Fibroblast of skin of abdomen (primary cell): ENCODE measurements around the gene CNTD1.

Source experiments
- DNase-seq: peaks from one replicate; pipeline ENCODE4 v3.0.0-alpha.2; 2013

The CNTD1 gene

DNA sequence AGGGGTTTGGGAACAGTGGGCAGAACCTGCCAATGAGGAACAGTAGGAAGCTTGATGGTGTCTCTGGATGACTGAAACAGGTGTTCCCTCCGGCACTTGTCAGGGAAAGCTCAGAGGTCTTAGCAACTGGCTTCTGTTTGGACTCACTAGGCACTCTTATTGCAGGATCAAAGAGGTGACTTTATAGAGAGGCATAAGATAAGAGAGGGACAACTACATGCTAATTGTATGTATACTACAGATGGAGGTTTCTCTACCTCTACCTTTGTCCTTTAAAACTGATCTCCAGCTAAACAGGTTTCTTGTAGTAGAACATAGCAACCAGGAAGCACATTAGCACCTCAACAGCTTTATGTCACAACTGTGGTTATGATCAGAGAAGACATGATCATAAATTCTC, 7.6 kb downstream of the CNTD1 start:
- DNase-seq = no peak

DNA sequence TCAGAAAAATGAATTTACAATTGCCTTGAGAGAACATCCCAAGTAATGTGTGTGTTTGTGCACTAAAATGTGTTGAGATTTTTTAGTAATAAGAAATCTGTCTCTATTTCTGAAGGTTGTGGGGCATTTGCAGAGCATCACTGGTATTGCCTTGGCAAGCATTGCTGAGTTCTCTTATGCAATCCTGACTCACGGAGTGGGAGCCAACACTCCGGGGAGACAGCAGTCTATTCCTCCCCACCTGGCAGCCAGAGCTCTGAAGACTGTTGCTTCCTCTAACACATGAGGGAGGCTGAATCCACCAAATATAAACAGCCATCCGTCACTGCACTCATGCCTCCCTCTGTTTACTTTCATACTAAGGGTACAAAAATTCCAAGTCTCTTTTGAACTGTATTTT, 10.6 kb downstream of the CNTD1 start:
- peak; percentile 74 for DNase-seq

DNA sequence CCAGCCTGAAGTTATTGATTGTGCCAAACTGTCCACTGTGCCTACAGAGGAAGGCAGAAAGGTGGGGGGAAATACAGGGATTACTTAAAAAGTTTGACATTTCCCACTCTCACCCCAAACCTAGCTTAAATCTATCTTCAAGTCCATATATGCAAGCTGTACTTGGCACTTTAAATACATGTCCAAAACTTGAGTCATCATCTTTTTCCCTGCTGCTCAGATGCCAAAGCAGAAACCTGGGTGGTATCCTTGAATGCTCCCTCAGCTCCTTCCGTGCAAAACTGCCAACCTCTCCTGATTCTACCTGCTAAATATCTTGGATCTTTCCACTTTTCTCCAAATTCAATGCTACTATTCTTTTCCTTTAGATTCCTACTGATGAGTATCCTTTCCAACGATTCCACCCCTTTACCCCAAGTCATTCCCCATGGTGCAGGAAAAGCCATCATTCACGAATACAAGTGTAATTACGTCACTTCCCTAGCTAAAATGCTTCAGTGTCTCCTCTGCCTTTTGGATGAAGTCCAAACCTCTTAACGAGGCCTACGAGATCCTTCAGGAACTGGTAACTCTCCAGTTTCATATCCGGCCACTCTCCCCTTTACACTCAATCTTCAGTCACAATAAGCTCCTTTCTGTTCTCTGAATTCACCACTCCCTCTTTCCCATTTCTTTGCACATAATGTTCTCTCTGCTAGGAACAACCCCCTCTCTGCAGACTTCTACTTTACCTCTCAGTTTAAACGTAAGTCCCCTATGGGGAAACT, 16.2 kb downstream of the CNTD1 start:
- peak; percentile 82 for DNase-seq

DNA sequence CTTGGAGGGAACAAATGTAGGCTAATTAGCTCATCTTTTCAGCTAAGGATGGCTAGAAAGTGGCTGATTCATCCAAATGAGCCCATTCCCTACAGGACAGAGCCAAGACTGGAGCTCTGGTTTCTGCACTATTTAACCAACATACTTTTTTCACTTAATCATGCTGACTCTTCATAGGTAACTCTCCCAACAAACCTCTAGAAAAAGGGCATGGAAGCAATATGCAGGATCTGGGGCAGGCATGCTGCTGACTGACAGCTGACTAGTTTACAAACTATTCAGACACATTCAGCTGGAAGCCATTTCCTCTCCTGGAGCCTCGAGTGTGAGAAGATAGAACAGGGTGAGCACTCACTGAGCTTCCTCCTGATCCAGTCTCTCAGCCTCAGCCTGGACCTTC, 19.2 kb downstream of the CNTD1 start:
- DNase-seq = peak; percentile 69

DNA sequence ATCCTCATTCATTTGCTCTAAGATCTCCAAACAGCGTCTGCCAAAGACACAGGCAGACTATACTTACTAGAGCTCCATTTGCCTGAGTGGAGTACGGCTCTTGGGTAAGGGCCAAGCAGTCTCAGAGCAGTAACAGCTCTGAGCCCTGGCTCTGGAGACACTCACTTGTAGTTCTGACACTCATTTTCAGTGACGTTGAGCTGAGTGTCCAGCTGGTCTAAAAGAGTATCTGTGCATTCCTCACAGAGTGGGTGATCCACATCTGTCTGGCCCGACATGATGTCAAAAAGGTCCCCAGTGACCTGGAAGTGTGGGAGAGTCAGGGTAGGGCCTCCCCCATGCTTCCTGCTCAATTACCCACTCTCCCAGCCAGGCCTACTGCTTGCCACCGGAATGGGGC, 19.7 kb downstream of the CNTD1 start:
- DNase-seq = no peak

DNA sequence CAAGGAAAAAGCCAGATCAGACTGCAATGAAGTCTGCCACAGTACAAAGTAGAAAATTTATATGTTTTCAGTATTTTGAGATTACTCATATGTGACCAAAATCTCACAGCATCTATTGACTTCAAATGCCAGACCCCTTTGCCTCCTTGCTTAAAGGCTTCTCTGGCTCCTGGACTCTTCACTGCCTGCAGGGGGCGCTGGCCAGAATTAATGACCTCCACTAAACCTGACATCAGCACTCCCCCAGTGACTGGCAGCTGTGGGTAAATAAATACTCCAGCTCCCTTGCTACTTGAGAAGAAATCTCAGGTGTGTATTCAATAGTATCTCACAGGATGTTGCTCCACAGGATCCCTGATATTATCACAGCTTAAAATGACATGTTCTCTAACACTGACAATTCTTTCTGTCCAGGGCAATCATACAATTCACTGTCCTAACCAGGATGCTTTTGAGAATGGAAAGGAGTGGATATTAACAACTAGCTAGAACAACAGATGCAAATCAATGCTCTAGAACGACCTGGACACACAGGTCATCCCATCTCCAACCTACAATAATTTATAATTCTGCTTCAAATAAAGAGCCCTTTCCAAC, 21.4 kb downstream of the CNTD1 start:
- peak; percentile 39 for DNase-seq

DNA sequence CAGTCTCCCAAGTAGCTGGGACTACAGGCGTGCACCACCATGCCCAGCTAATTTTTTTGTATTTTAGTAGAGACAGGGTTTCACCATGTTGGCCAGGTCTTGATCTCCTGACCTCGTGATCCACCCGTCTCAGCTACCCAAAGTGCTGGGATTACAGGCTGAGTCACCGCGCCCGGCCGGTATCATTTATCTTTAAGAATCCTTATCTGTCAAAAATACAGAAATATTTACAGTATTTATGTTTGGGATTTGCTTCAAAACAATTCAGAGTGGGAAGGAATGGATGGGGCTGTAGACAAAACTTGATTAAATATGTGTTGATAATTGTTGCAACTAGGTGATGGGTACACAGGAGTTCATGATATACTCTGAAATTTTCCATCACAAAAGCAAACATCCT, 22.5 kb downstream of the CNTD1 start:
- no peak for DNase-seq

DNA sequence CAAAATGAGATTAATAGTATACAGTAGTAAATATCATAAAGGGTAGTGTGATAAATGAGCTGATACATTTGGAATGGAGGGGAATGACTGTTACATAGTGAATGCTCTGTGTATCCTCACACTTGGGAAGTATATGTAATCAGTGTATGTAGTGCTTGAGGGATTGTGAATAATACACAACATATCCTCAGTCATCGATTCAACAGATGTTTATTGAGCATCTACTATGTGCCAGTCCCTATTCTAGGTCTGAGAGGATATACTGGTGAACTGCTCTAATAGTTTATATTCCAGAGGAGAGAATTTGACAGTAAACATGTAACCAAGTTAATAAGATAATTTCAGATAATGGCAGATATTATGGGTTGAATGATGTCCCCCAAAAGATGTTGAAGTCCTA, 28.8 kb downstream of the CNTD1 start:
- no peak for DNase-seq

DNA sequence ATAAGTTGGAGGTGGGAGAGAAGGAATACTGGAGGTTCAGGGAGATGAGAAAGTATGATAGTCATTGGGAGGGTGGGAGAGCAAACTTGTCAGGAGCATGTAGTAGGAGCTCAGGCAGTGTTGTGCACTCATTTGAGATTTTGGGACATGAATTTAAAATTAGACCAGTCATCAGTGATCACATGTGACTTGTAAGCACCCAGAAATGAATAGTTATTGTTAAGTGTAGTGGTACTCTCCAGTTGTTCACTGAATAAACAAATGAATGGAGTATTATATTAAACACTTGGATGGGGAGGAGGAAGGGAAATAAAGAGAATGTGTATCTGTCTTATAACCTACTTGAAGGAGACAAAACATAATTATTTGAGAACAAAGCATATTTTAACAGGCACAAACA, 32.3 kb downstream of the CNTD1 start:
- no peak for DNase-seq

DNA sequence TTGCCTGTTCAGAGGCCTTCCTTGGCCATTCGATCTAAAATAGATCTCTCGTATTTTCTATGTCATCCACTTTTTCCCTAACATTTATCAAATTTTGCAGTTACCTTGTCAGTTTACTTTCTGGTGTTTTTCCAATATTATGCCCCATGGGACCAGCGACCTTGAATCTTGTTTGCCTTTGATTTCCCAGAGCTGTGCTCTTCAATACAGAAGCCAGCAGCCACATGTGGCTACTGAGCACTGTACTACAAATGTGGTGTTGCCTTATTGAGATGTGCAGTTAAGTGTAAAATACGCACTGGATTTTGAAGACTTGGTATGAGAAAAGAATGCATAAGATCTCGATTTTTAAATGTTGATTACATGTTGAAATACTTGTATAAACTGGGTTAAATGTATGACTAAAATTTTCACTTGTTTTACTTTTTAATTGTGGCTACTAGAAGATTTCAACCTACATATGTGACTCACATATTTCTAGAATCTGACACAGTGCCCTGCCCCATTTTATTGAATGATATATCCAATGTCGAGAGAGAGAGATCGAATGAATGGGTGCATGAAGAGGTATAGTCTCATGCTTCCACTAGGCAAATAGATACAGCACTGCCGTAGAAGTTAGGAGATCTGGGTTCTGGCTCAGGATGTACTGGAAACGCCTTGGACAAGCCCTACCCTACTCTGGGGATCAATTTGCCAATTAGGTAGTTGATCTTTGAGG, 33.7 kb downstream of the CNTD1 start:
- DNase-seq = no peak

DNA sequence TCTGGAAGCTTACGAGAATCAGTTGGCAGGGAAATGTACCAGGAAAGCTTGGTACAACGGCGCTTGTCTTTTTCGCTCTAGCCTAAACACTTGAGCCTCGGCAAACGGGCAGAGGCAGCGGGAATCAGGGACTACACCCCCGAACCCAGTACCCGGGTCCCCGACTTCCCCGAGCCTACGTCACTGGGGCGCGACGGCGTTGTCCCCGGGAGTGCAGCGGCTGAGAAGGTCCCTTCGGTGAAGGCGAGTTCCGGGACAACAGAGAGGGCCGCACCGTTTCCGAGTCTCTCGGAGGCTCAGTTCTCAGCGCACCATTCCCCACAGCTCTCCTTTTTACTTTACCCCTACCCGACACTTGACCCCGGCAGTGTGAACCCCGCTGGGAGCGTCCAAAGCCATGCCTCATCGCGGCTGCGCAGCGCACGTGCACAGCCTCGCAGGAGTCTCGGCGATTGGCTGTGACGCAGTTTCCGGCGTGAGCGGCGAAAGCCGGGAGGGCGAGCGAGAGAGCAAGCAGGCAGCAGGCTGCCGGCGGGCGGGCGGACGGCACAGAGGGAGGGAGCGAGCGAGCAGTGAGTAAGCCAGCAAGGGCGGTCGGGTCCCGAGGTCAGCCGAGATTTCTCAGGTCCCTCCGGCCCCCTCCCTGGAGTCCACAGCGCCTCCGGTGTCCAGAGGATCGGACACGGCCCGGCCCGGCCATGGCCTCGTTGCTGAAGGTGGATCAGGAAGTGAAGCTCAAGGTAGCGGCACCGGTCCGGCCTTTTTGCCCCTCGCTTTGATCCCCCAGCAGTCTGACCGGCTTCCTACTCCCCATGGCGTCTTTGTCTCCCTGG, 34.5 kb downstream of the CNTD1 start, which contains the start of gene PSME3:
Gene PSME3, plus strand, starts transcription at position 464 of the 833 bp plus-strand sequence. Its CDS starts 235 bp downstream, at position 699.
- DNase-seq = peak; percentile 86

DNA sequence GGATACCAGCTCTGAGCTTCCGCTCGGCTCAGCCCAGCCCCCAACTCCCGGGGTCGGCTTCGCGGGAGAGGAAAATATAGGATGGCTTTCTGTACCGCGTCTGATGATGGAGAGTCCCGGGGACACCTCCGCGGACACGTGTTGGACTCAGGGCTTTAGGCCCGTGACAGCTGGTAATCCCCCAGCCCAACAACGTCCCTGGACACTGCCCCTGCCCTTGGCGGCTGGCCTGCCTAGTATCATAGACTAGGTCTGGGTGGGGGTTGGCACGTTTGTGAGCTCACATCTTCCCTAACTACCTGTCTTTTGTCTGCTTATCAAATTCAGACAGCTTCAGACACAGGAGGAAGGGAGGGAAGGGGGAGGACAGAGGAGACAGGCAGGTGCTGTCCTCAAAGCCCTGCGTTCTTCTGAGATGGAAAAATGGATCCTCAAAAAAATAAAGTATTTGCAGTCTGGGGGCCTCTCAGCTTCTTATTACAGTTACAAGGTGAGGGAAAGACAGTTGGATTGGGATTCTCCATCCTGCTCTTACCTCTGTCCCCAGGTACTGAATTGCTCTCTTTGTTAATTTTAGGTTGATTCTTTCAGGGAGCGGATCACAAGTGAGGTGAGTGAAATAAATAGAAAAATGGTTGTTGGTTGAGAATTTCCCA, 35.2 kb downstream of the CNTD1 start:
- DNase-seq = no peak

DNA sequence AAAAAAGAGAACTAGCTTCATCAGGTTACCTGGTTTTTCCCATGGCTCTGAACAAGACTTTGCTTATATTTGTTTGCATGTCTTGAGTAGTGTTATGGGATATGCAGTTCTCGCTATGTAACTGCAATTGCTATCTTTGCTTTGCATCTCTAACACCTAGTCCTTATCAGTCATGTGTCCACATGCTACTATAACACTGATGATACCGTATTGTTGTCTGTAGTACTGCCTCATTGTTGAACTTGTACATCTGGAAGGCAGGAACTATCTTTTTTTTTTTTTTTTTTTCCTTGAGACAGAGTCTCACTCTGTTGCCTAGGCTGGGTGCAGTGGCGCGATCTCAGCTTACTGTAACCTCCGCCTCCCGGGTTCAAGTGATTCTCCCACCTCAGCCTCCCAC, 37.1 kb downstream of the CNTD1 start:
- no peak for DNase-seq

DNA sequence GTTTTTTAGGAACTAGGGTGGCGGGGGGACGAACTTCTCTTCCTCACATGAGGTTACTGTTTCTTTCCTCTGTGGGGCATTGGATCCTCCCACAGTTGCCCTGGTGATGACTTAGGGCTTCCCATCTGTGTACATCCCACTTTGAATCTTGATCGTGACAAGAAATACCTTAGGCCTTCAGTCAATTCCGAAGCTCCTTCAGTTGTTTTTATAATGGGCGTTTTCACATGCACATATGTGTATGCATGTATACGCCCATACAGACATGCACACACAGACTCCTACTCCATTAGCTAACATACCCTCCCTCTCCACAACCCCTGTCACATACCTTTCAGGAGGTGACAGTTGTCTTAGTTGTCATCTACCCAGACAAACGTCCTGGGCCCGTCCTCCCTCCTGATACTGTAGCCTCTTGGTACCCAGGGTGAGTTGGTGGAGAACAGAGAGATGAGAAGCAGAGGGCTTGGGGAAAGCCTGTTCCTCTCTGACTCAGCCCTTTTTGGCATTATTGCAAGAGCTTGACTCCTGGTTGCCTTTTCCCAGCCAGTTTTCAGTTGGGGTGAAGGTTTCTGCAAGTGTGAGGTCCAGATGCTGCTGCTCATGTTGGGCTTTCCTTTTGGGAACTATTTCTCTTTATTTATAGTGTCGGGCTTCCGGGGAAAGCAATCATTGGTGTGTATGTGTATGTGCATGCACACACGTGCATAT, 43.5 kb downstream of the CNTD1 start:
- no peak for DNase-seq

DNA sequence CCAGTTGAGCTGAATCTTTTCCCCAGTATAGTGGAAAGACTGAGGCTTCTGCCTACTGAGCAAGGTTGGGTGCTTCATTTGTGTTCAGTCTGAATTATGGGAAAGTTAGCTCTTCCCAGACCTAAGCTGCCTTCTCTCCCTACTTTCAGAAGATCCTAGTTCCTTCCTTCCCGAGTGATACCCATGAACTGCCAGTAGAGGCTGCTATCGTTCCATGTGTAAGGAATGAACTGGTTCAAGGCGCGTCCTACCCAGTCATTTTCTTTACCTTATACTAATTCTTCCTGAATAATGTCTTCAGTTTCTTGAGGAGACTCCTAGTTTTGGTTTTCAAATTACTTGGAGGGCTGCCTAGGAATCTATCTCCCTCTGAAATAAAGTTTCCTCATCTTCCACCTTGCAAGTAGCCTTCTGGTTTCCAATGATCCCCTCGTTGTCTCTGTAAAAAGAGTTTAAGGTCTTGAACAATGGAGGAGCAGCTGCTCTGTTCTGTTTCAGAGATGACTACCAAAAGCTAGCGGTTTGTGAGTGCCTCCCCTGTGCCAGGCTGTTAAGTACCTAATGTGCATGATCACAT, 44.8 kb downstream of the CNTD1 start:
- peak; percentile 58 for DNase-seq

DNA sequence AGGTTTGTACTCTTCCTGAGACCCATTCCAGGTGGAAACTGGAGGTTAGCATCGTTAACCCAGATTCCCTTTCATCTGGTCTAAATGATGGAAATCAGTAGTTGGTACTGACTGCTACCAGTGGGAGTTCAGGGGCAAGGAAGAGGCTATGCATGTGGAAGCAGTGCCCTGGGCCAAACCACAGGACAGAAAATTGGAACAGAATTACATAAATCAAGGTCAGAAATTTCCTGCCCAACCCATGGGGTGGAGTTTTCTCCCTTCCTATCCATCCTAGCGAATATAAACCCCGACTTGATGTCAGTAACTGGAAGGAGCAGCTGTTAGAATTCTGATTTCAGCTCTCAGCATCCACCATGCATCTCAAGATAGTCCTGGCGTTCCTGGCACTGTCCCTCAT, 45.6 kb downstream of the CNTD1 start, which contains the start of gene AOC2:
Gene AOC2, plus strand, starts transcription at position 310 of the 400 bp plus-strand sequence. Its CDS starts 47 bp downstream, at position 357.
- no peak for DNase-seq

DNA sequence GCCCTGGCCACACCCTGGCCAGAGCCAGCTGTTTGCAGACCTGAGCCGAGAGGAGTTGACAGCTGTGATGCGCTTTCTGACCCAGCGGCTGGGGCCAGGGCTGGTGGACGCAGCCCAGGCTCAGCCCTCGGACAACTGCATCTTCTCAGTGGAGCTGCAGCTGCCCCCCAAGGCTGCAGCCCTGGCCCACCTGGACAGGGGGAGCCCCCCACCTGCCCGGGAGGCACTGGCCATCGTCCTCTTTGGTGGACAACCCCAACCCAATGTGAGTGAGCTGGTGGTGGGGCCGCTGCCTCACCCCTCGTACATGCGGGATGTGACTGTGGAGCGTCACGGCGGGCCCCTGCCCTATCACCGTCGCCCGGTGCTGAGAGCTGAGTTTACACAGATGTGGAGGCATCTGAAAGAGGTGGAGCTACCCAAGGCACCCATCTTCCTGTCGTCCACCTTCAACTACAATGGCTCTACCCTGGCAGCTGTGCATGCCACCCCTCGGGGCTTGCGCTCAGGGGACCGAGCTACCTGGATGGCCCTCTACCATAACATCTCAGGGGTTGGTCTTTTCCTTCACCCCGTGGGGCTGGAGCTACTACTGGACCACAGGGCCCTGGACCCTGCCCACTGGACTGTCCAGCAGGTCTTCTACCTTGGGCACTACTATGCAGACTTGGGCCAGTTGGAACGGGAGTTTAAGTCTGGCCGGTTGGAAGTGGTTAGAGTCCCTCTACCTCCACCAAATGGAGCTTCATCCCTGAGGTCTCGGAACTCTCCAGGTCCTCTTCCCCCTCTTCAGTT, 46.3 kb downstream of the CNTD1 start:
- DNase-seq = no peak

DNA sequence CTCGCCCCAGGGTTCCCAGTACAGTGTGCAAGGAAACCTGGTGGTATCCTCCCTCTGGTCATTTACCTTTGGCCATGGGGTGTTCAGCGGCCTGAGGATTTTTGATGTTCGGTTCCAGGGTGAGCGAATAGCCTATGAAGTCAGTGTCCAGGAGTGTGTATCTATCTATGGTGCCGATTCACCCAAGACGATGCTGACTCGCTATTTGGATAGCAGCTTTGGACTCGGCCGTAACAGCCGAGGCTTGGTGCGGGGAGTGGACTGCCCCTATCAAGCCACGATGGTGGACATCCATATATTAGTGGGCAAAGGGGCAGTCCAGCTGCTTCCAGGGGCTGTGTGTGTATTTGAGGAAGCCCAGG, 46.9 kb downstream of the CNTD1 start:
- DNase-seq = no peak

DNA sequence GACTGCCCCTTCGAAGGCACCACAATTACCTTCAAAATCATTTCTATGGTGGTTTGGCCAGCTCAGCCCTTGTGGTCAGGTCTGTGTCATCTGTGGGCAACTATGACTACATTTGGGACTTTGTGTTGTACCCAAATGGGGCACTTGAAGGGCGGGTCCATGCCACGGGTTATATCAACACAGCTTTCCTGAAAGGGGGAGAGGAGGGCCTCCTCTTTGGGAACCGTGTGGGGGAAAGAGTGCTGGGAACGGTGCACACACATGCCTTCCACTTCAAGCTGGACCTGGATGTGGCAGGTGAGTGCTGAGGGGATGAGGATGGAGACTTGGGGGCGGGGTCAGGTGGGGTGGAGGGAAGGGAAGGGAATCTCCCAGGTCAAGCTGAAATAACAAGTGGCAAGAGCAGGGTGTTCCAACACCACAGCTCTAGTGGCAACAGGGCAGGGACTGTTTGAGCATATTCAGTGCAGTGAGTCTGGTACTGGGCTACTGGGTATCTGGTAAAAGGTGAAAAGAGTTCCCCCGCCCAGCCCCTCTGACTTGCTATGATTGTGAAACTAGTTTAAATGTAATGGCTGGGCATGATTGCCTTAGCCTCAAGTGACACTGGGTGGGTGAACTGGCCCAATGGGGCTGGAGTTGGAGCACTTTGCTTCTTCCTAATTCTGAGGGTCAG, 47.4 kb downstream of the CNTD1 start:
- no peak for DNase-seq
